ENCODE data around the gene ZNF667.

DNA sequence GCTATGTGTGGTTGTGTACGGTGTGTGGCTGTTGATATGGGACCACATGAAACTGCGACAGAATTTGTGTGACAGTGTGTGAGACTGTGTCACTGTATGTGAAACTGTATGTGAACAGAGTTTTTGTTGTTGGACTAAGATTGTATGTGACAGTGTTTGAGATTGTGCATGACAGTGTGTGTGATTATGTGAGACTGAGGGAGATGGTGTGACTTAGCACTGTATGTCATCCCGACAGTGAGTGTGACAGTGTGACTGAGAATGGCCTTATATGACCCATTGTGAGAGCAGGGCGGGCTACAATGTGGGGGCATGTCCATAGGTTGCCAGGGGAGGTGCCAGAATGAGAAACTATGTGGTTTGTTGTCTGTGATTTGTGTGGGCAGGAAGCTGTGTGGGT, 72.1 kb downstream of the ZNF667 start:
- TF ChIP-seq, protein P1, sequence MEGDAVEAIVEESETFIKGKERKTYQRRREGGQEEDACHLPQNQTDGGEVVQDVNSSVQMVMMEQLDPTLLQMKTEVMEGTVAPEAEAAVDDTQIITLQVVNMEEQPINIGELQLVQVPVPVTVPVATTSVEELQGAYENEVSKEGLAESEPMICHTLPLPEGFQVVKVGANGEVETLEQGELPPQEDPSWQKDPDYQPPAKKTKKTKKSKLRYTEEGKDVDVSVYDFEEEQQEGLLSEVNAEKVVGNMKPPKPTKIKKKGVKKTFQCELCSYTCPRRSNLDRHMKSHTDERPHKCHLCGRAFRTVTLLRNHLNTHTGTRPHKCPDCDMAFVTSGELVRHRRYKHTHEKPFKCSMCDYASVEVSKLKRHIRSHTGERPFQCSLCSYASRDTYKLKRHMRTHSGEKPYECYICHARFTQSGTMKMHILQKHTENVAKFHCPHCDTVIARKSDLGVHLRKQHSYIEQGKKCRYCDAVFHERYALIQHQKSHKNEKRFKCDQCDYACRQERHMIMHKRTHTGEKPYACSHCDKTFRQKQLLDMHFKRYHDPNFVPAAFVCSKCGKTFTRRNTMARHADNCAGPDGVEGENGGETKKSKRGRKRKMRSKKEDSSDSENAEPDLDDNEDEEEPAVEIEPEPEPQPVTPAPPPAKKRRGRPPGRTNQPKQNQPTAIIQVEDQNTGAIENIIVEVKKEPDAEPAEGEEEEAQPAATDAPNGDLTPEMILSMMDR (optimal IDR thresholded peaks at IDR 0.05 in 1 of 3, IDR thresholded peaks at IDR 0.05 in 1 of 3, conservative IDR thresholded peaks at IDR 0.05 in 1 of 3; ENCODE audit: extremely low read depth in 1 of 3, insufficient read depth in 2 of 3, low read length in 3 of 3): no peak
- no peak for TF ChIP-seq EZH2 (IDR thresholded peaks at IDR 0.05; ENCODE audit: low read length)
